Peyer's patch (tissue), 4 donors: ENCODE results near the gene PLEKHM3. TPM values are rescaled to one million over a fixed set of nuclear protein-coding genes. Genes with fewer than 3 reads are reported as not detected.
A peak's percentile ranks its signal among the peaks of the same experiment; 100 is the strongest.

ENCODE experiments used
- DNase-seq, 3 donors: peaks; one replicate each; pipeline ENCODE4 v3.0.0-alpha.2; 2017 to 2019
- H3K27ac ChIP-seq, 4 donors: fragments of 200-600 bp; sonication (generic); one replicate each; pipeline ENCODE4 v1.5.1; 2016 to 2019
- H3K27me3 ChIP-seq, 2 donors: fragments of 200-600 bp; sonication (generic); one replicate each; pipeline ENCODE4 v1.5.1; 2019
- H3K36me3 ChIP-seq, 3 donors: fragments of 200-600 bp; sonication (generic); one replicate each; pipeline ENCODE4 v1.5.1; 2016 to 2019
- H3K4me1 ChIP-seq, 4 donors: fragments of 200-600 bp; sonication (generic); one replicate each; pipeline ENCODE4 v1.5.1; 2016 to 2019
- H3K4me3 ChIP-seq, 4 donors: fragments of 200-600 bp; sonication (generic); 1 replicate in 3 of 4; 2 replicates in 1 of 4; pipeline ENCODE4 v1.5.1; 2016 to 2019; ENCODE audit warnings: mild to moderate bottlenecking in 1 of 4
- H3K9me3 ChIP-seq, 4 donors: fragments of 200-600 bp; sonication (generic); one replicate each; pipeline ENCODE4 v1.5.1; 2016 to 2019; ENCODE audit warnings: mild to moderate bottlenecking in 1 of 4
- POLR2A ChIP-seq, 2 donors: fragments of 450-650 bp; IDR thresholded peaks; one replicate each; pipeline ENCODE4 v1.5.1; 2017; ENCODE audit warnings: antibody characterized with exemption in 2 of 2, mild to moderate bottlenecking in 2 of 2, moderate library complexity in 2 of 2
- total RNA-seq, 4 donors: library from RNA; depleted of rRNA; stranded (reverse); fragments of >200 nt; gene quantifications; one replicate each; pipeline ENCODE4 v1.1.0, GENCODE V29; 2016
- TF ChIP-seq, protein P1 (sequence below), 6 experiments: fragments of 450-650 bp in 4 of 6; fragments of 200-600 bp in 2 of 6; sonication (generic) in 1 of 6; IDR thresholded peaks; one replicate each; pipeline ENCODE4 v1.5.1; 2017 to 2019; ENCODE audit warnings: antibody characterized with exemption in 6 of 6, mild to moderate bottlenecking in 3 of 6, moderate library complexity in 1 of 6

Gene PLEKHM3
- total RNA-seq, 4 donors from 2014 or later, result 14.4 to 45.4 (median 22.7) TPM

DNA sequence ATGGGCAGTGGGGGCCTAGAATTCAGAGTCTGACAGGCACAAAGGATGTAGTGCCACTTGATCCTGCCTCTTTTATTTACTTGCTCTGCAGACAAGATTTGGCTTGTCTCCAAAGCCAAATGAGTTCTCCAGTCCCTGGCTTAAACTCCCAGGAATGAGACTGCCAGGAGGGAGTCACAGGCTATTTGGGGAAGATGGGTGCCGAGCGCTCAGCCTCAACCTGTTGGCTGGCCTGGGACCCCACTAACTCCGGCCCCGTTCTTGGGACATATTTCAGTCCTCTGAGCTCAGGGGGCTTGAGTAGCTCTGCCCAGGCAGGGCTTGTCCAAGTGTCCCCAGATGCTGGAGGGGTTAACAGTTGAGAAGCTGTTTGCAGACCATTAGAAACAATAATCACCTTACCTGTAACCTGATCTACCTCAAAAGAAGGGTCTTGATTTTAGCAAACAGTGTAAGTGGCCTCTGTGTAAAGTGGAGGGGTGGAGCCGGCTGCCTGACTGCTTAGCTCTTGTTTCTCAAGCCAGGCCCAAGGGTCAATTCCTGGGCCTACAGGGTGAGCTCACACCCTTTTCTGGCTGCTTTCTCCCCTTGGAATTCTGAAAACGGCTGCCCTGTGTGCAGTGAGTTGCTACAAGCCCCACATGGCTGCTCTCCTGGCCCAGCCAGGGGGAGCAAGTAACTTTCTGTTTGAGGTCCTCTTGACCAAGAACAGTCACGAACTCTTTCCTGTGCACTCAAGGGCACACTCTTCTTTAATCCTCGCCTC lies 228.6 kb downstream of the PLEKHM3 start:
- Histone ChIP-seq H3K27ac (peak overlapping the region in 1 of 4 donors; percentile 36), H3K36me3 (no peaks in the 10 kb centered on the region), H3K4me1 (peaks cover 0 to 18% (median 3%) of the 10 kb centered on the region in 4 donors), H3K4me3 (no peak overlapping the region), H3K9me3 (no peaks in the 10 kb centered on the region), H3K27me3 (no peaks in the 10 kb centered on the region)
- DNase-seq, result peak in 1 of 3 donors; percentile 64
- no peak for TF ChIP-seq POLR2A (IDR thresholded peaks at IDR 0.05)
- TF ChIP-seq, protein P1, sequence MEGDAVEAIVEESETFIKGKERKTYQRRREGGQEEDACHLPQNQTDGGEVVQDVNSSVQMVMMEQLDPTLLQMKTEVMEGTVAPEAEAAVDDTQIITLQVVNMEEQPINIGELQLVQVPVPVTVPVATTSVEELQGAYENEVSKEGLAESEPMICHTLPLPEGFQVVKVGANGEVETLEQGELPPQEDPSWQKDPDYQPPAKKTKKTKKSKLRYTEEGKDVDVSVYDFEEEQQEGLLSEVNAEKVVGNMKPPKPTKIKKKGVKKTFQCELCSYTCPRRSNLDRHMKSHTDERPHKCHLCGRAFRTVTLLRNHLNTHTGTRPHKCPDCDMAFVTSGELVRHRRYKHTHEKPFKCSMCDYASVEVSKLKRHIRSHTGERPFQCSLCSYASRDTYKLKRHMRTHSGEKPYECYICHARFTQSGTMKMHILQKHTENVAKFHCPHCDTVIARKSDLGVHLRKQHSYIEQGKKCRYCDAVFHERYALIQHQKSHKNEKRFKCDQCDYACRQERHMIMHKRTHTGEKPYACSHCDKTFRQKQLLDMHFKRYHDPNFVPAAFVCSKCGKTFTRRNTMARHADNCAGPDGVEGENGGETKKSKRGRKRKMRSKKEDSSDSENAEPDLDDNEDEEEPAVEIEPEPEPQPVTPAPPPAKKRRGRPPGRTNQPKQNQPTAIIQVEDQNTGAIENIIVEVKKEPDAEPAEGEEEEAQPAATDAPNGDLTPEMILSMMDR (IDR thresholded peaks at IDR 0.05), result no peak

DNA sequence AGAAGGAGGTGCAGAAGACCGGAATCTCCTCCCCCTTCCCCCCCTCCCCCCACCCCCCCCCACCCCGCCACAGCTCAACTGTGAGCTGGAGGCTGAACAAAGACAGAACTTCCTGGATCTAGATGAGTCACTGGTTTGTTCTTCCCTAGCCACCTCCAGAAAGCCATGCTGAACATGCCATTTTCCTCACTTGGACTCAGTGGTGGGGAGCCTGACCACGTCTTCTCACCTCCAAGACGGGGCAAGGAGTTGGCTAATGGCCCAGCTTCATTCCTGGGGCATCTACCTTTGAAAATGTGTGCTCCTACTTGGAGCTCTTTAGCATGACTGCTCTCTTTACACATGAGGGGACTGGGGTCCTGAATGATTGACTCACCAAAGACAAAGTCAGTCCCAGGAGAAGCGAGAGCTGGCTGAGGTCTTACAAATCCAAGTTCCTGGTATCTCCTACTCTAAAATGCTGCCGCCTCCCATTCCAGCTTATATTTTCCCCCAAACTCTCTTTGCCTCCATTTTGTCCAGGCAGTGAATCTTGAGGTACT lies 233.0 kb downstream of the PLEKHM3 start:
- Histone ChIP-seq H3K27ac (peak overlapping the region in 2 of 4 donors; percentile 22 to 49), H3K4me3 (no peak overlapping the region), H3K27me3 (no peaks in the 10 kb centered on the region), H3K4me1 (peaks cover 0 to 19% (median 3%) of the 10 kb centered on the region in 4 donors), H3K36me3 (no peaks in the 10 kb centered on the region), H3K9me3 (no peaks in the 10 kb centered on the region)
- DNase-seq, result no peak
- no peak for TF ChIP-seq POLR2A (IDR thresholded peaks at IDR 0.05)
- TF ChIP-seq, protein P1 (IDR thresholded peaks at IDR 0.05), result no peak

DNA sequence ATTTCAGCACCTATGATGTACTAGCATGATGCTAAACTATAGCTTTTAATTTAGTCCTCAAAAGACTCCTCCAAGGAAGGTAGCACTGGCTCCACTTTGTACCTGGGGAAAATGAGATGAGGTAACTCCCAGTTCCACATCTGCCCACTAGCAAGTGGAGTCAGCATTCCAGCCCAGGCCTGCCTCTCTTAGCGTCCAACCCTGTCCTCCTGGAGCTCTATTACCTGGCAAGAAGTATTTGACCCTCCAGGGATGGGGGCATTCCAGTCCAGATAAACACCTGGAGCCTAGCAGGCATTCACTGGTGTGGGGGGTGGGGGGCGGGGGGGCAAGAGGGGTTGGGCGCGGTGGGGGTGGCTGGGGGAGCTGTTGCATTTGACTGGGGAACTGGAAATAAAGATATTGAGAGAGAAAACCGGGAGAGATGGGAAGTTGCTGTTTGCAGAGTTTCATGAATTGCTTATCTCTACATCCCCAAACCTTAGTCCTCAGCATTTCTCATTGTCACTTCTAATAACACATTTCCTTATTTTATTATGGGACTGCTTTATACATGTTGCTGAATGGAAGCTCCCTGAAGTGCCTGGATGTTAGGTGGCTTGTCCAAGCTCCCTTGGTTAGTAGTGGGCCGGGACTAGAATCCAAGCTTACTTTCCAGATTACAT lies 233.6 kb downstream of the PLEKHM3 start:
- Histone ChIP-seq H3K36me3 (no peaks in the 10 kb centered on the region), H3K27me3 (no peaks in the 10 kb centered on the region), H3K9me3 (no peaks in the 10 kb centered on the region), H3K4me1 (peaks cover 0 to 14% (median 2%) of the 10 kb centered on the region in 4 donors), H3K27ac (peak overlapping the region in 1 of 4 donors; percentile 49), H3K4me3 (no peak overlapping the region)
- TF ChIP-seq POLR2A (IDR thresholded peaks at IDR 0.05), result no peak
- TF ChIP-seq, protein P1 (IDR thresholded peaks at IDR 0.05), result no peak
- no peak for DNase-seq

DNA sequence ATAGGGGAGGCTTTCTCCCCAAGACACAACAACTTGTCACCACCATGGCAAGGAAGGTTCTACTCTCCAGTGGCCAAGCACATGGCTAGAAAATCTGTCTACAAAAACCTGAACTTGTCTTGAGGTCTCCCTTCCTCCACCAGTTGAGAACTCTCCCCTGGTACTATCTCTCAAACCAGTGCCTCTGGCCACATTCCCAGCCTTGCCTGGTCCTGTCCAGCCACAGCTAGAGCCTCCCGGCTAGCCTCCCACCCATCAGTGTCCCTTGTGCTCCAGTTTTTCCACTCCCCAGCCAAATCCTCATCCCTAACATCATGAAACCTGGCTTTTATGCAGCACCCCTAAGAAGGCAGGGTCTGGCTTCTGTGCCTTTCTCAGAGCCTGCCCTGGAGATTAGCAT lies 234.4 kb downstream of the PLEKHM3 start:
- H3K4me3 ChIP-seq, result no peak overlapping the region
- DNase-seq, result no peak
- TF ChIP-seq POLR2A (IDR thresholded peaks at IDR 0.05), result no peak
- TF ChIP-seq, protein P1 (IDR thresholded peaks at IDR 0.05), result no peak

DNA sequence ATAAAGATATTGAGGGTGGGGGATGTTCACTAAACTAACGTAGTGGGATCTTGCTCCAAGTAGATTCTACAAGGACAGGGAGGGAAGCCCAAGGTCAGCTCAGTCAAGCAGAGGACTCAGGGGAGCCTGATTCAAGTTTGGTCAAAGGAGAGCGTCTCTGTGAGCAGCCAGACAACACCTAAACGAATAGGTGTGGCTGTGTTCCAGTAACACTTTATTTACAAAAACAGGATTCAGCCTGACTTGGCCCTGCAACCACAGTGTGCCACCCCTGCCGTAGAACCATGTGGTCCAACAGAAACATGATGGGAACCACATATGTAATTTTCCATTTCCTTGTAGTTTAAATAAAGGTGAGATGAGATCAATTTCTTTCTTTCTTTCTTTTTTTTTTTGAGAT lies 237.5 kb downstream of the PLEKHM3 start:
- H3K27me3 ChIP-seq, result no peaks in the 10 kb centered on the region
- no peak overlapping the region for H3K27ac ChIP-seq
- H3K36me3 ChIP-seq, result no peaks in the 10 kb centered on the region
- H3K9me3 ChIP-seq, result no peaks in the 10 kb centered on the region
- H3K4me1 ChIP-seq, result peaks cover 0 to 14% (median 0%) of the 10 kb centered on the region in 4 donors
- no peak for TF ChIP-seq POLR2A (IDR thresholded peaks at IDR 0.05)
- TF ChIP-seq, protein P1 (IDR thresholded peaks at IDR 0.05), result no peak
- no peak for DNase-seq
- no peak overlapping the region for H3K4me3 ChIP-seq

More for the DNA sequence above, 234.4 kb downstream of the PLEKHM3 start:
- H3K9me3 ChIP-seq, result no peaks in the 10 kb centered on the region
- no peaks in the 10 kb centered on the region for H3K36me3 ChIP-seq
- no peak overlapping the region for H3K27ac ChIP-seq
- no peaks in the 10 kb centered on the region for H3K27me3 ChIP-seq
- peaks cover 0 to 9% (median 0%) of the 10 kb centered on the region in 4 donors for H3K4me1 ChIP-seq
